GM12873 (cell line): Measurements from ENCODE around the gene GABRB2.

Experiments
- CTCF ChIP-seq: IDR thresholded peaks from 2 replicates; pipeline ENCODE4 v1.5.1; 2012; ENCODE audit warnings: low read depth, mild to moderate bottlenecking, moderate library complexity, low read length, control low read depth; ENCODE audit not compliant: insufficient read depth; ENCODE audit errors: missing control alignments

Gene GABRB2

GRCh38 chr5:161409471-161409870, 137.1 kb downstream of the GABRB2 start:
- no peak for TF ChIP-seq CTCF

- no peak for TF ChIP-seq CTCF
Measured at GRCh38 chr5:161406880-161407279, 139.6 kb downstream of the GABRB2 start.

GRCh38 chr5:161403996-161404395, 142.5 kb downstream of the GABRB2 start:
- TF ChIP-seq CTCF: no peak

GRCh38 chr5:161403121-161403520, 143.4 kb downstream of the GABRB2 start:
- no peak for TF ChIP-seq CTCF

- TF ChIP-seq CTCF: no peak
Measured at GRCh38 chr5:161400583-161400982, 145.9 kb downstream of the GABRB2 start.

- TF ChIP-seq CTCF: no peak
Measured at GRCh38 chr5:161399996-161400562, 146.4 kb downstream of the GABRB2 start.

- TF ChIP-seq CTCF: no peak
Measured at GRCh38 chr5:161397448-161397847, 149.1 kb downstream of the GABRB2 start.
